Daoy (cell line): ENCODE results near the gene TCP10L. TPM values are rescaled to one million over a fixed set of nuclear protein-coding genes. Genes with fewer than 3 reads are reported as not detected.
"Not testable (repeated sequence)": the region's sequence is repeated elsewhere in the genome, so short reads cannot be mapped to it uniquely, and the experiment has no call there.

Experiments
- DNase-seq: peaks from one replicate; pipeline ENCODE4 v3.0.0-alpha.2; 2015; ENCODE audit warnings: low read depth
- total RNA-seq: library from RNA; depleted of rRNA; stranded (reverse); fragments of >200 nt; shearing (Covaris generic); gene quantifications from 2 replicates; pipeline ENCODE4 v1.2.3, GENCODE V29; 2014

The TCP10L gene
- total RNA-seq, 1 experiment from 2014 or later: 2.9 TPM

DNA sequence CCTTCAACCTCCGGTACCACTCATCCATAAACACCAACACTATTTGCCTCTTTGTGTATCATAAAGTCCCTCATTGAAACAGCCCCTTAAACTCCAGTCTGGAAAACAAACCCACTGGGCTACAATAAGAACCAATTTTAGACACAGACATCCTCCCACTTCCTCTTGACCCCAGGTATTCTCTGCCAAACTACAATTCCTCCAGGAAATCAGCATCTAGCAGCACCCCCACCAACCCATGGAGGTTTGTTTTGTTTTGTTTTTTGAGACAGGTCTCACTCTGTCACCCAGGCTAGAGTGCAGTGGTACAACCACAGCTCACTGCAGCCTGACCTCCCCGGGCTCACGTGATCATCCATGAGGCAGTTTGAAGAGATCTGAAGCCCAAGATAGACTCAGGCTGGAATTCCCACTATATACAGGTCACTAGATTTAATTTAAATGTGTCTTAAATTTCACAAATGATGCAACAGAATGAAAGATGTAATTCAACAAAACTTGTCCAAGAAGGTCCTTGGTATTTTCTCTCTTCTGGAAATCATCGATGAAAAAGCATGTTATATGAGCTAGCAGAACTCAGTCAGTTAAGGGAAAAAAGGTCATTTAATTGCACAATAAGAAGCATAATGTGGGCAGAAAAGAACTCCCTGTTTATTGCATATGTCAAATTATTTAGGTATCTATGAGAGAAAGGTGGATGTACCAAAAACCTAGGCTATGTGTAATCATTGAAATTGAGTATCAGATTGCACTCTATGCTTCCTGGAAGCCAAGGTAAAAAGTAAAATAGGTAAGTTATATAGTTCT lies 30.3 kb downstream of the TCP10L start:
- no peak for DNase-seq

DNA sequence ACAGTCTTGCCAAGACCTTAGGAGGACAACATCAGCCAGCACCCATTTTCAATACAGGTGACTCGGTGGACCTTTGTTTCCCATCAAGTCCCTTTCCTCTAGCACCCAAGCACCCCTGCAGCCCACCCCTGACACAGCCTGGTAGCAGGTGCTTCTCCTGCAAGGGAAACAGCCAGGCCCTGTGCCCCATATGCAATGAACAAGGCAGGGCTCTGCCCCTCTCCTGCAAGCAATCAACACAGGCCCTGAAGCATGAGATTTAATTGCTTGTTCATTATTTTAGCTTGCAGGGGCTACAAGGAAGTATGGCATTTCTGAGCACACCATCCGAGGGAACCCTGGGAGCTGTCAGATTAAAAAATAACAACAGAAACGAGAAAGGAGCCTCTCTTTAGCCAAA lies 35.4 kb downstream of the TCP10L start:
- no peak for DNase-seq

- DNase-seq: no peak
Observed at GRCh38 chr21:32549440-32549839, 35.9 kb downstream of the TCP10L start.

GRCh38 chr21:32548978-32549377 lies 36.3 kb downstream of the TCP10L start:
- no peak for DNase-seq

GRCh38 chr21:32547018-32547417 lies 38.3 kb downstream of the TCP10L start:
- DNase-seq: no peak

GRCh38 chr21:32545948-32546441 lies 39.3 kb downstream of the TCP10L start:
- DNase-seq: peak; percentile 23

DNA sequence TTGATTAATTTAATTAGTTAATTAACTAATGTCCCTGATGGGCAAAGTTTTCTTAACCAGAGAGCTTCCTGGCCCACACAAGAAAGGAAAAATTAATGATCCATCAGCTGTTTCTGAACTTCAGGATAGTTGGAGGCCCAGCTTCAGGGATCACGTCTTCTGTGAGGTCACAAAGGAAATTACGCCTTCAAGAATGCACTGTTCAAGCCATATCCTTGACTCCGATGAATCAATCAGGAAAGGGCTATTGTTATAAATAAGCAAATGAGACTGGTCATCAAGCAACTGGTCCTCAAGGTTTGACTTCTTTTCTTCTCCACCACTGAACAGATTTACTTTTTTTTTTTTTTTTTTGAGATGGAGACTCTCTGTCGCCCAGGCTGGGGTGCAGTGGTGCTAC lies 40.6 kb downstream of the TCP10L start:
- DNase-seq: no peak

DNA sequence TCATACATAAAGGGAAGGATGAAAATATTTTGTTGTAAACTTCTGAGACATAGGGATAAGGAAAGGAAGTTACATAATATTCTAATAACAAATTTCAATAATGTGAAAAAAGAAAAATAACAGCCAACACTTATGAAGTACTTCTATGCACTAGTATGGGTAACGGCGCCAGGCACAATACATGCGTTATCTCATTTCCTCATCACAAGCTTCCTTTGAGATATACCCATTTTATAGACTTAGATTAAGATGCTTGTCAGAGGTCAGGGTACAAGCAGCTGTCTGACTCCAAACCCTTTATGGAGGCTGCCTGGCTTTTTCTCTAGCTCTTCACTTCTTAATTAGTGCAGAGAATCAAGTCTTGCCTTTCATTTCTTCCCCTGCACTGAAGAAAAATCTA lies 41.3 kb downstream of the TCP10L start:
- no peak for DNase-seq

GRCh38 chr21:32543056-32543455 lies 42.3 kb downstream of the TCP10L start:
- DNase-seq: not testable (repeated sequence)

GRCh38 chr21:32539378-32539777 lies 45.9 kb downstream of the TCP10L start:
- DNase-seq: no peak

DNA sequence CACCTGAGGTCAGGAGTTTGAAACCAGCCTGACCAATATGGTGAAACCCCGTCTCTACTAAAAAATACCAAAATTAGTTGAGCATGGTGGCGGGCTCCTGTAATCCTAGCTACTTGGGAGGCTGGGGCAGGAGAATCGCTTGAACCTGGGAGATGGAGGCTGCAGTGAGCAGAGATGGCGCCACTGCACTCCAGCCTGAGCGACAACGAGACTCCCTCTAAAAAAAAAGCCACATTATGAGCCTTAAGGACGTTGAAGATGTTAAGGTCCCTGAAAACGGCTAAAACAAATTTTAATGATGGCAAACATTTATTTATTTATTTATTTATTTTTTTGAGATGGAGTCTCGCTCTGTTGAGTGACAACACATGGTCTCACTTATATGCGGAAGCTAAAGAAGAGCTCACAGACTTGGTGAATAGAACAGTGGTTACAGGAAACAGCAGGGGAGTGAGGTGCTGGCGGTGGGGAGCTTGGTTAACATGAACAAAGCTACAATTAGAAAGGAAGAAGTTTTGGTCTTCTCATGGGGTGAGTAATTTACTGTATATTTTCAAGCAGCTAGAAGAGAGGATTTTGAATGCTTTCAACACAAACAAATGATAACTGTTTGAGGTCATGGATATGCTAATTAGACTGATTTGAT lies 47.1 kb downstream of the TCP10L start:
- DNase-seq: no peak

DNA sequence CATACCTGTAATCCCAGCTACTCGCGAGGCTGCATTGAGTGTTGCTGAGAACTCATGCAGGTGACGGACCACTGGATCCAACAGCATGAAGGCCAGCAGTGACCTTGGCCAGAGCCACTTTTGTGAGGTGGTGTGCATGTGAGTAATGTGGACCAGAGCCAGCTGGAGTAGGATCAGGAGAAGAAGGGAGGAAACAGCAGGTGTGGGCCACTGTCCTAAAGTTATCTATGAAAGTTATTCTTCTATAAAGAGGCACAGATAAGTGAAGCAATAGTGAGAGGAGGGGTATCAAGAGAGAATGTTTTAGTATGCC lies 47.8 kb downstream of the TCP10L start:
- DNase-seq: no peak

DNA sequence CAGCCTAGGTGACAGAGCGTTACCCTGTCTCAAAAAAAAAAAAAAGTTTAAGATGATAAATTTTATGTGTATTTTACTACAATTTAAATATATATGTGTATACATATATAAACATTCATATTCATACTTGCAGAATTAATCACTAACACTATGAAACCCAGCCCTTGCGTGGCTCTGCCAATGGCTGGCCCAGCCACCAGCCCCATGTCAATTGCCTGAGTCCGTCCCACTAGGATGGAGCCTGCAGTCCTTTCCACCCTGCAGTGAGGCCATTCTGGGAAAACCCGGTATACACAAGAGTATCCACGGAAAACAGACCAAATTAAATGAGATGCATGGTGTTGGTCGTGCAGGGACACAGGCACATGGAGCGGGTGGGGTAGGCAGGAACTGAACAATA lies 49.7 kb downstream of the TCP10L start:
- DNase-seq: no peak

DNA sequence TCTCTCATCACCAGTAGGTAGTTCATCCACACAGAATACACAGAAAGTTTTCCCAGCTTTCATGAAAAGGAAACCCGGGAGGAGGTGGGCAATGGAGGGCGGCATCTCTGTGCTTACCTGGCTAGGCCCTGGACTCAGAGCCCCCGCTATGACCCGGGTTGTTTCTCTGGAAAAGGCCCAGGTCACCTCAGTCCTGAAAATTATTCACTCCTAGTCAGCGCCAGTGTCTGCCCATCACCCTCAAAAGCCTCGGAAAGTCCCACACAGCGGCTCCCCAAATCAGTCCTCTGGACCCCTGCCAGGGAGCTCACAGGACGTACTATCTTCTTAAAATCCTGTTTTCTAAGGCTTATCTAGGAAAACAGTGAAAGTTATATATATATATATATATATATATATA lies 51.2 kb downstream of the TCP10L start:
- DNase-seq: no peak

GRCh38 chr21:32533611-32534010 lies 51.7 kb downstream of the TCP10L start:
- no peak for DNase-seq

DNA sequence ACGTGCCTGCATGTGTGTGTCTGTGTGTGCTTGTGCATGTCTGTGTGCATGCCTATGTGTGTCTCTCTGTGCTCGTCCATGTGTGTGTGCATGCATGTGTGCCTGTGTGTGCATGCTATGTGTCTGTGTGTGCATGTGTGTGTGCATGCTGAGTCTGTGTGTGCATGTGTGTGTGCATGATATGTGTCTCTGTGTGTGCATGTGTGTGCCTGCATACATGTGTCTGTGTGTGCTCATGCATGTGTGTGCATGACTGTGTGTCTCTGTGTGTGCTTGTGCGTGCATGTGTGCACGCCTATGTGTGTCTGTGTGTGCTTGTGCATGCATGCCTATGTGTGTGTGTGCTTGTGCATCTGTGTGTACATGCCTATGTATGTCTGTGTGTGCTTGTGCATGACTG lies 52.3 kb downstream of the TCP10L start:
- DNase-seq: no peak

GRCh38 chr21:32532636-32533035 lies 52.7 kb downstream of the TCP10L start:
- no peak for DNase-seq

- not testable (repeated sequence) for DNase-seq
Observed at GRCh38 chr21:32531561-32531960, 53.8 kb downstream of the TCP10L start.

DNA sequence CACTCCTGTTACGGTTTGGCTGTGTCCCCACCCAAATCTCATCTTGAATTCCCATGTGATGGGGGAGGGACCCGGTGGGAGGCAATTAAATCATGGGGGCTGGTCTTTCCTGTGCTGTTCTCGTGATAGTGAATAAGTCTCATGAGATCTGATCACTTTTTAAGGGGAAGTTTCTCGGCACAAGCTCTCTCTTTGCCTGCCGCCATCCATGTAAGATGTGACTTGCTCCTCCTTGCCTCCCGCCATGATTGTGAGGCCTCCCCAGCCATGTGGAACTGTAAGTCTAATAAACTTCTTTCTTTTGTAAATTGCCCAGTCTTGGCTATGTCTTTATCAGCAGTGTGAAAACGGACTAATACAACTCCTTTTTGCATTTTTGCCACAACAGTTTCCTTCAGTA lies 54.5 kb downstream of the TCP10L start:
- not testable (repeated sequence) for DNase-seq

GRCh38 chr21:32529679-32530078 lies 55.6 kb downstream of the TCP10L start:
- no peak for DNase-seq

- no peak for DNase-seq
Observed at GRCh38 chr21:32525282-32525681, 60.0 kb downstream of the TCP10L start.

DNA sequence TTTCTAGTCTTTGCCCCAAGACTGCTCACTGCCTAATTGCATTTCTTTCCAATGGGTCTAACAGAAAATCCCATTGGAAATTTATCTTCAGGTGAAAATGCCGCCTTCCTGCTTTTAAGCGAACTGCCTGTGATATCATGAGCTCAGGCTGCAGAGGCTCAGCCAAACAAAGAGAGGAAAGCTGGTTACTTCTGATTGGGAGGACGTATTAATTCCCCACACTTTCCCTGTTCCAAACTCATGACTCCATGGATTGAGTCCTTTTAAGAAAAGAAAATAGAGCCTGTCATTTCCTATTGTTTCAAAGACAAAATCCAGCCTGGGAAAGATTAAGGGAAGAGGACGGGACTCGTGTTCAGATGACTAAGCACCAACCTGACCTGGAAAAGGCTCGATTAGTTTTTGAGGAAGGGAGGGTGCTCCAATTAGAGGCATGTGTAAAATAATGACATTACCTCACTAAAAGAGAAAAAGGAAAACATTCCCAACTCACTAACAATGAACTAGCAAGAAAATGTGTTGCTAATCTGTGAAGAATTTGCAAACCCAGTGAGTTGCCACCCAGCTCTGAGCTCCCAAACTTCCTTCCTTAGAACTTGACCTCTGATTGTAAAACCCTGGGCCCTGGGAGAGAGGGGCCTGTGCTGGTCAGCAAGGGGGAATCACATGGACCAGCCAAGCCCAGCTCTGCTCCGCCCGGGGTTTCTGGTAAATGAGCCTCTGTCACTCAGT lies 61.2 kb downstream of the TCP10L start:
- DNase-seq: peak; percentile 86
